Hepatocyte (in vitro differentiated cells): Measurements from ENCODE around the gene MAFB. TPM values are rescaled to one million over a fixed set of nuclear protein-coding genes. Genes with fewer than 3 reads are reported as not detected.
"Not testable (repeated sequence)": the region's sequence is repeated elsewhere in the genome, so short reads cannot be mapped to it uniquely, and the experiment has no call there.

ENCODE experiments used
- DNase-seq: peaks from one replicate; pipeline ENCODE4 v3.0.0-alpha.2; 2016; ENCODE audit warnings: low spot score
- H2AFZ ChIP-seq: fragments of 200-600 bp; sonication (generic); 2 replicates; pipeline ENCODE4 v1.6.0; 2016; ENCODE audit warnings: antibody characterized with exemption, mild to moderate bottlenecking
- H3K27ac ChIP-seq: fragments of 200-600 bp; sonication (generic); 2 replicates; pipeline ENCODE4 v1.5.1; 2016; ENCODE audit warnings: mild to moderate bottlenecking
- H3K27me3 ChIP-seq: fragments of 200-600 bp; sonication (generic); 2 replicates; pipeline ENCODE4 v1.6.1; 2016
- H3K36me3 ChIP-seq: fragments of 200-600 bp; sonication (generic); replicated peaks from 2 replicates; pipeline ENCODE4 v1.5.1; 2016; ENCODE audit warnings: low read depth; ENCODE audit not compliant: insufficient read depth
- H3K4me1 ChIP-seq: fragments of 200-600 bp; sonication (generic); 2 replicates; pipeline ENCODE4 v1.5.1; 2016; ENCODE audit warnings: mild to moderate bottlenecking, moderate library complexity; ENCODE audit not compliant: insufficient read depth
- H3K4me2 ChIP-seq: fragments of 200-600 bp; sonication (generic); 2 replicates; pipeline ENCODE4 v1.6.0; 2016
- H3K4me3 ChIP-seq: fragments of 200-600 bp; sonication (generic); 2 replicates; pipeline ENCODE4 v1.5.1; 2016; ENCODE audit warnings: mild to moderate bottlenecking
- H3K79me2 ChIP-seq: fragments of 200-600 bp; sonication (generic); 2 replicates; pipeline ENCODE4 v1.6.0; 2017; ENCODE audit warnings: mild to moderate bottlenecking
- H3K9me2 ChIP-seq: fragments of 200-600 bp; sonication (generic); replicated peaks from 2 replicates; pipeline ENCODE4 v1.6.0; 2017; ENCODE audit warnings: mild to moderate bottlenecking; ENCODE audit not compliant: insufficient read depth
- H3K9me3 ChIP-seq: fragments of 200-600 bp; sonication (generic); 2 replicates; pipeline ENCODE4 v1.5.1; 2016; ENCODE audit warnings: low read depth, mild to moderate bottlenecking
- H4K20me1 ChIP-seq: fragments of 200-600 bp; sonication (generic); 2 replicates; pipeline ENCODE4 v1.6.0; 2016; ENCODE audit warnings: mild to moderate bottlenecking; ENCODE audit not compliant: insufficient read depth, poor library complexity, severe bottlenecking
- EZH2 ChIP-seq: fragments of 200-600 bp; sonication (generic); IDR thresholded peaks from 2 replicates; pipeline ENCODE4 v1.6.1; 2016; ENCODE audit warnings: antibody characterized with exemption, mild to moderate bottlenecking, borderline replicate concordance
- EZH2phosphoT487 ChIP-seq: fragments of 200-600 bp; sonication (generic); IDR thresholded peaks from one replicate; pipeline ENCODE4 v1.6.1; 2018; ENCODE audit warnings: antibody characterized with exemption, mild to moderate bottlenecking, low read depth, moderate library complexity; ENCODE audit not compliant: unreplicated experiment, severe bottlenecking
- WGBS: methylation state at CpG from one replicate; pipeline ENCODE4 v1.1.6; 2016; ENCODE audit warnings: low lambda C conversion rate; ENCODE audit errors: missing lambda C conversion rate; 5-methylcytosine and 5-hydroxymethylcytosine counted together
- polyA plus RNA-seq: library from polyadenylated mRNA; unstranded; fragments of >200 nt; fragmentation: Nextera tagmentation; extraction: Ambion mirVana; gene quantifications from 2 replicates; pipeline ENCODE4 v1.2.1, GENCODE V29; 2016
- total RNA-seq: library from RNA; depleted of rRNA; stranded (reverse); fragments of >200 nt; gene quantifications from 2 replicates; pipeline ENCODE4 v1.2.3, GENCODE V29; 2014
- TF ChIP-seq, protein P1 (sequence below): fragments of 200-600 bp; sonication (generic); IDR thresholded peaks from 2 replicates; pipeline ENCODE4 v1.5.1; 2016; ENCODE audit warnings: antibody characterized with exemption, mild to moderate bottlenecking; ENCODE audit not compliant: poor library complexity

MAFB gene
- 3.4 and 3.7 TPM in 2 replicates for total RNA-seq
- polyA plus RNA-seq = 4.1 and 5.7 TPM in 2 replicates

GRCh38 chr20:40689100-40689942, at the start of gene MAFB:
MAFB (minus strand) TSS chr20:40689236; CDS start chr20:40688850, 386 bp downstream.
- Histone ChIP-seq H3K4me3 (peak within 1 kb of the TSS; percentile 62), H3K79me2 (no peaks in the 10 kb centered on the region), H3K9me2 (no peaks in the 10 kb centered on the region), H3K27ac (peak within 1 kb of the TSS; percentile 95), H3K27me3 (peaks cover 72% of the 10 kb centered on the region), H3K36me3 (no peaks in the 10 kb centered on the region), H3K4me2 (peak within 1 kb of the TSS; percentile 98), H4K20me1 (peaks cover 3% of the 10 kb centered on the region), H3K9me3 (no peaks in the 10 kb centered on the region), H2AFZ (peak within 1 kb of the TSS; percentile 97), H3K4me1 (peaks cover 19% of the 10 kb centered on the region)
- no peak for TF ChIP-seq EZH2
- TF ChIP-seq EZH2phosphoT487 = no peak
- TF ChIP-seq, protein P1, sequence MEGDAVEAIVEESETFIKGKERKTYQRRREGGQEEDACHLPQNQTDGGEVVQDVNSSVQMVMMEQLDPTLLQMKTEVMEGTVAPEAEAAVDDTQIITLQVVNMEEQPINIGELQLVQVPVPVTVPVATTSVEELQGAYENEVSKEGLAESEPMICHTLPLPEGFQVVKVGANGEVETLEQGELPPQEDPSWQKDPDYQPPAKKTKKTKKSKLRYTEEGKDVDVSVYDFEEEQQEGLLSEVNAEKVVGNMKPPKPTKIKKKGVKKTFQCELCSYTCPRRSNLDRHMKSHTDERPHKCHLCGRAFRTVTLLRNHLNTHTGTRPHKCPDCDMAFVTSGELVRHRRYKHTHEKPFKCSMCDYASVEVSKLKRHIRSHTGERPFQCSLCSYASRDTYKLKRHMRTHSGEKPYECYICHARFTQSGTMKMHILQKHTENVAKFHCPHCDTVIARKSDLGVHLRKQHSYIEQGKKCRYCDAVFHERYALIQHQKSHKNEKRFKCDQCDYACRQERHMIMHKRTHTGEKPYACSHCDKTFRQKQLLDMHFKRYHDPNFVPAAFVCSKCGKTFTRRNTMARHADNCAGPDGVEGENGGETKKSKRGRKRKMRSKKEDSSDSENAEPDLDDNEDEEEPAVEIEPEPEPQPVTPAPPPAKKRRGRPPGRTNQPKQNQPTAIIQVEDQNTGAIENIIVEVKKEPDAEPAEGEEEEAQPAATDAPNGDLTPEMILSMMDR = no peak
- DNase-seq = peak; percentile 96
- 1% methylated on average over 39 of the region's 85 CpGs for WGBS

DNA sequence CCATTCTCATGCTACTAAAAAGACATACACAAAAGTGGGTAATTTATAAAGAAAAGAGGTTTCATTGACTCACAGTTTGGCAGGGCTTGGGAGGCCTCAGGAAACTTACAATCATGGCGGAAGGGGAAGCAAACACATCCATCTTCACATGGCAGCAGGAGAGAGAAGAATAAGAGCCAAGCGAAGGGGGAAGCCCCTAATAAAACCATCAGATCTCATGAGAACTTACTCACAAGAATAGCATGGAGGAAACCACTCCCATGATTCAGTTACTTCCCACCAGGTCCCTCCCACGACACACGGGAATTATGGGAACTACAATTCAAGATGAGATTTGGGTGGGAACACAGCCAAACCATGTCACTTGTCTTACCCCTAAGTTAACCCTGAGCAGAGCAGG, 47.4 kb upstream of the MAFB start:
- not testable (repeated sequence) for H3K4me1 ChIP-seq, H3K27ac ChIP-seq, H3K4me2 ChIP-seq, H4K20me1 ChIP-seq, H3K27me3 ChIP-seq, H2AFZ ChIP-seq, H3K36me3 ChIP-seq, H3K9me3 ChIP-seq, H3K9me2 ChIP-seq, DNase-seq, H3K4me3 ChIP-seq, H3K79me2 ChIP-seq
- whole genome bisulfite sequencing = 93% methylated on average over 4 of the region's 4 CpGs

DNA sequence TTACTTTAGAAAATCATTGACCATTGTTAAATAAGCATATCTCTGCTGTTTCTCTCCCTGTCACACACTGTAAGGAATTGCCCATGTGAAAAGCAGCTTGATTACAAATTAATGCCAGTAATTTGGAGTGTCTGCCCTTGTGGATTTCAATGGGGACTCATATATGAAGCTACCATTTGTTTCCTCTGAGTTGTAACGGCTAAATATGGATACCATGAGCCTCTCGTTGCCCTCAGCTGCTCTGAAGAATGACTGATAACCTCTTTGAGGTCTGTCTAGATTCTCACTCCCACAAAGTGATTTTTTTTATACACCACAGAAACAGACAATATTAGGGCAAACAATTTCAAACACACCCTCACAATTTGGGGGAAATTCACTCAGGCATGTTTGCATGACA, 40.0 kb upstream of the MAFB start:
- no peak overlapping the region for H3K4me3 ChIP-seq

DNA sequence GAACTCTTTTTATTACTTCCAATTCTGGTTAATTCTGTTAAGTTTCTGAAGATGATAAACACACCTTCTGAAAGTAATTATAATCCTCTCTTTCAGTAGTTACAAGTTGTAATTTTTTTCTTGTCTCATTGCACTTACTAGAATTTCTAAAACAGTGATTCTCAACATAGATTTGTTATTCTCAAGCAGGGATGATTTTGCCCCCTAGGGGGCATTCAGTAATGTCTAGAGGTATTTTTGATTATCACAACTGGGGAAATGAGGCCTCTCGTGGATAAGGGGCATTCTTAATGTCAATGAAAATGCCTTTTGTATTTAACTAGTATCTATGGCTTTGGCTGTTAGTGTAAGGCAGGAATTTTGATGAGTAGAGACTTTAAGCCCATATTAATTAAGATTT, 39.4 kb upstream of the MAFB start:
- H3K27ac ChIP-seq = no peak overlapping the region
- H2AFZ ChIP-seq = no peak overlapping the region
- H3K4me3 ChIP-seq = no peak overlapping the region
- WGBS = 74% methylated on average over 1 of the region's 1 CpG
- H3K4me1 ChIP-seq = no peaks in the 10 kb centered on the region
- no peaks in the 10 kb centered on the region for H3K9me2 ChIP-seq
- H3K9me3 ChIP-seq = no peaks in the 10 kb centered on the region
- H3K4me2 ChIP-seq = no peak overlapping the region
- no peaks in the 10 kb centered on the region for H4K20me1 ChIP-seq
- no peaks in the 10 kb centered on the region for H3K36me3 ChIP-seq
- DNase-seq = no peak
- no peaks in the 10 kb centered on the region for H3K79me2 ChIP-seq
- TF ChIP-seq EZH2 (no peak), EZH2phosphoT487 (no peak)
- TF ChIP-seq, protein P1 = no peak
- peaks cover under 1% of the 10 kb centered on the region for H3K27me3 ChIP-seq

More for the DNA sequence above, 40.0 kb upstream of the MAFB start:
- H3K27me3 ChIP-seq = peaks cover 5% of the 10 kb centered on the region
- no peaks in the 10 kb centered on the region for H4K20me1 ChIP-seq
- H3K9me3 ChIP-seq = no peaks in the 10 kb centered on the region
- H3K9me2 ChIP-seq = no peaks in the 10 kb centered on the region
- no peak overlapping the region for H2AFZ ChIP-seq
- WGBS = 77% methylated on average over 2 of the region's 2 CpGs
- no peak overlapping the region for H3K4me2 ChIP-seq
- H3K27ac ChIP-seq = no peak overlapping the region
- TF ChIP-seq EZH2phosphoT487 = no peak
- TF ChIP-seq EZH2 = no peak
- TF ChIP-seq, protein P1 = no peak
- H3K79me2 ChIP-seq = no peaks in the 10 kb centered on the region
- no peaks in the 10 kb centered on the region for H3K4me1 ChIP-seq
- no peaks in the 10 kb centered on the region for H3K36me3 ChIP-seq
- no peak for DNase-seq
